Measurements from ENCODE around the gene TNRC18. TPM values are rescaled to one million over a fixed set of nuclear protein-coding genes. Genes with fewer than 3 reads are reported as not detected.

TNRC18 gene
- total RNA-seq, 4 donors from 2014 or later, result 112 to 325 (median 211) TPM

DNA sequence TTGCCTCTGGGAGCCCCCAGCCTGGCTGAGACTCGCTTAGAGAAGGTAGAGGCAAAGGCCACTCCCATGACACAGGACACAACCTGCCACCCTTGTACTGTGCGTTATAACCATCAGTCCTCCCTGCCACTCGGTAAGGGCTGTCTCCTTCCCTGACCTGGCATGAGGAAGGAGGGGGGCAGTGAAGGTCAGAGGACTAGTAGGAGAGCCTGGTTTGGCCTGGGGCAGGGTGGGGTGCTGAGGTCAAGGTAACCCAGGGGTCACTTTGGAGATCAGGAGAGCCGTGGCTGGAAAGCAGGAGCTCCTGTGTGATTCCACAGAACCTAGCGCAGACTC, 6.9 kb upstream of the TNRC18 start:
- peak overlapping the region in 2 of 4 donors; percentile 96 to 98 for H3K27ac ChIP-seq
- peaks cover 0 to 26% (median 13%) of the 10 kb centered on the region in 4 donors for H3K4me1 ChIP-seq
- TF ChIP-seq, protein P1, sequence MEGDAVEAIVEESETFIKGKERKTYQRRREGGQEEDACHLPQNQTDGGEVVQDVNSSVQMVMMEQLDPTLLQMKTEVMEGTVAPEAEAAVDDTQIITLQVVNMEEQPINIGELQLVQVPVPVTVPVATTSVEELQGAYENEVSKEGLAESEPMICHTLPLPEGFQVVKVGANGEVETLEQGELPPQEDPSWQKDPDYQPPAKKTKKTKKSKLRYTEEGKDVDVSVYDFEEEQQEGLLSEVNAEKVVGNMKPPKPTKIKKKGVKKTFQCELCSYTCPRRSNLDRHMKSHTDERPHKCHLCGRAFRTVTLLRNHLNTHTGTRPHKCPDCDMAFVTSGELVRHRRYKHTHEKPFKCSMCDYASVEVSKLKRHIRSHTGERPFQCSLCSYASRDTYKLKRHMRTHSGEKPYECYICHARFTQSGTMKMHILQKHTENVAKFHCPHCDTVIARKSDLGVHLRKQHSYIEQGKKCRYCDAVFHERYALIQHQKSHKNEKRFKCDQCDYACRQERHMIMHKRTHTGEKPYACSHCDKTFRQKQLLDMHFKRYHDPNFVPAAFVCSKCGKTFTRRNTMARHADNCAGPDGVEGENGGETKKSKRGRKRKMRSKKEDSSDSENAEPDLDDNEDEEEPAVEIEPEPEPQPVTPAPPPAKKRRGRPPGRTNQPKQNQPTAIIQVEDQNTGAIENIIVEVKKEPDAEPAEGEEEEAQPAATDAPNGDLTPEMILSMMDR (IDR thresholded peaks at IDR 0.05), result no peak
- TF ChIP-seq POLR2A (IDR thresholded peaks at IDR 0.05), result peak in 1 of 2 donors; percentile 17
- H3K36me3 ChIP-seq, result peaks cover 0 to 5% (median 0%) of the 10 kb centered on the region in 3 donors
- no peaks in the 10 kb centered on the region for H3K27me3 ChIP-seq
- H3K4me3 ChIP-seq, result no peak overlapping the region
- no peak for DNase-seq
- peaks cover 0 to 2% (median 0%) of the 10 kb centered on the region in 4 donors for H3K9me3 ChIP-seq

DNA sequence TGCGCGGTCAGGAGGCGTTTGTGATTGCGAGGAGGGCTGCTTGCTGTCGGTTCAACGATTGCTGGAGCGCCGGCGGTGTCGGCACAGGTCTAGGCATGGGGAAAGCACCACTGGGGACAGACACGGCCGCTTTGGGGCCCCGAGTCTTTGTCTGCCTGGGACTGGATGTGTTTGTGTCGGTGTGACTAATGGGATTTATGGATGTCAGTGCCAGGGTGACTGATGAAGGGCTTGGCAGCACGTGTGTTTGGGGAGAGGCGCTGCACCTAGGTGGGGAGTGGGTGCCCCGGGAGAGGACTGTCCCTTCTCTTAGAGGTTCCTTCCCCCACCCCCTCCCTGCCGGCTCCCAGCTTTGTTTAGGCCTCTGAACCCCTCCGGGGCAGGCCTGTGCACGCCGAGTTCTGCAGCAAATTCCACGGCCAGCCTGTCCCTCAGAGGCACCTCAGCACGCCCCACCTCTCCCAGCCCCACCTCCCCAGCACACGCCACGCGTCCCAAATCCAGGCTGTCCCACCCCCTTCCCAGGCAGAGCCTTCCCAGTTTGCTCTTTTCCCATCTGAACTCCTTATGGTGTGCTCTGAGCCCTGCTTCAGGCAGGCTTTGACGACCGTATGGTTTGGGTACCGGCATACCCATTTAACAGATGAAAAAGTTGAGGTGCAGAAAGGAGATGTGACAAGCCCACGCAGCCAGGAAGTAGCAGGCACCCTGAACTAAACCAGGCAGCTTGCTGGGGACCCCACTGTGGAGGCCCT, 6.4 kb upstream of the TNRC18 start:
- Histone ChIP-seq H3K27me3 (no peaks in the 10 kb centered on the region), H3K4me3 (peak overlapping the region in 3 of 4 donors; percentile 17 to 88 (median 64)), H3K4me1 (peaks cover 0 to 26% (median 14%) of the 10 kb centered on the region in 4 donors), H3K27ac (peak overlapping the region; percentile 80 to 98 (median 96)), H3K9me3 (no peaks in the 10 kb centered on the region), H3K36me3 (peaks cover 0 to 5% (median 0%) of the 10 kb centered on the region in 3 donors)
- peak in 2 of 3 donors; percentile 76 to 78 for DNase-seq
- peak; percentile 47 to 77 for TF ChIP-seq POLR2A (IDR thresholded peaks at IDR 0.05)
- TF ChIP-seq, protein P1 (IDR thresholded peaks at IDR 0.05), result no peak

DNA sequence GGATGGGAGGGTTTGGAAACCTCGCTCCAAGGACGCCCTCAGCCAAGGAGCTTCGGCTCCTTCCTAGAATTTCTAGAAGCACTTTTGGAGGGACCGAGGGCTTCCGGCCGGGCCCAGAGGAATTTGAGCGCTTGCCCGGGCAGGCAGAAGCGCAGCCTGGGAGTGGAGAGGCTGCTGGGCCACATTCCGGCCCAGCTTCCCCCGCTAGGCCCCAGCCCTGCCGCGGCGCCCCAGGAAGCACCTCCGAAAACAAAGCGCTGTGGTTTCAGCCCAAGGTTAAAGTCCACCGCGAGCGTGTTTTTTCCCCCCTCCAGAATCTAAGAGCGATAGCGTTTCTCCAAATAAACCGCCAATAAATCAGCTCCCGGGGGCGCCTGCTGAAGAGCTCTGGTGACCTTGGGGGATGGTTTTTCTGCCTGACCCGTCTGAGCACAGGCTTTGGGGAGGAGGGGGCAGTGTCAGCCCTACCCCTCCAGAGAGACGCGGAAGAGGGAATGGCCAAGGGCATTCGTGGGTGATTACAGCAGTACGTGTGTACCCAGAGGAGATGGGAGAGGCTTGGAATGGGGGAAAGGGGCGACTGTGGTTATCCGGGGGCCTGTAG, 5.7 kb upstream of the TNRC18 start:
- Histone ChIP-seq H3K27ac (peak overlapping the region; percentile 80 to 98 (median 96)), H3K9me3 (no peaks in the 10 kb centered on the region), H3K4me3 (peak overlapping the region; percentile 17 to 88 (median 41)), H3K27me3 (no peaks in the 10 kb centered on the region), H3K36me3 (peaks cover 0 to 5% (median 0%) of the 10 kb centered on the region in 3 donors), H3K4me1 (peaks cover 0 to 26% (median 17%) of the 10 kb centered on the region in 4 donors)
- TF ChIP-seq, protein P1 (IDR thresholded peaks at IDR 0.05), result no peak
- TF ChIP-seq POLR2A (IDR thresholded peaks at IDR 0.05), result peak in 1 of 2 donors; percentile 10
- DNase-seq, result peak in 2 of 3 donors; percentile 69 to 79

DNA sequence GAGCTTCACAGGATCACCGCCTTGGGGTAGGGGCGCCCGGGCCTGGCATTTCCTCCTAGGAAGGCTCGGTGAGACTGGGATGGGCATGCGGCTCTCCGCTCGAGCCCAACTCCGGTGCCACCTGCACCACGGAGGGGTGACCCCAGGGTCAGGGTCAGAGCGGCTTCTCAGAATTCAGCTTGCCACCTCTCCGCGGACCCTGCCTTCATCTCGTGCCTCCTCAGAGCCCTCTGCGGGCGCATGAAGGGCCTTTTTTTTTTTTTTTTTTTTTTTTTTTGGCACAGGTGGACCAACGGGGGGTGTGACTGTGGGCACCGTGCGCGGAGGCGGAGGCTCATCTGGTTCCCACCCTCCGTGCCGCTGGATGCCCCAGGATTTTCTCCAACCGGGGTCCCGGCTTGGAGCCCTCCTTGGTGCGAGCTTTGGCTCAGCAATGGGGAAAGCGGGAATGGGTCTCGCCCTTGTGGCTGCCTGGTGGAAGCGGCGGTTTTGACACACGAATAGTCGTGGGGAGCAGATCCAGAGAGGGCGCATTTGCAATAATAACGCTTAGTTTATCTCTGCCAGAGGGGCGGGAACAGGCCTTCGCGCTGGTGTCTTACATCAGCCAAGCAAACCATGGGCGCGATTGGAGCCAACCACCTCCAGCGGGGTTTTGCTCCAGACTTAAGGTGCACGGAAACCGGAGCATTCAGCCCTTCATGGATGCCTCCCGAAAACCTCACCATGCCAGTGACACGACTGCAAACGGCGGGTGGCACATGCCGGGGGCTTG, 5.0 kb upstream of the TNRC18 start:
- H3K27ac ChIP-seq, result peak overlapping the region; percentile 80 to 98 (median 96)
- TF ChIP-seq, protein P1 (IDR thresholded peaks at IDR 0.05), result peak in 3 of 6 experiments; percentile 13 to 27 (median 26)
- TF ChIP-seq POLR2A (IDR thresholded peaks at IDR 0.05), result peak in 1 of 2 donors; percentile 42
- H3K27me3 ChIP-seq, result no peaks in the 10 kb centered on the region
- peaks cover 0 to 31% (median 17%) of the 10 kb centered on the region in 4 donors for H3K4me1 ChIP-seq
- H3K4me3 ChIP-seq, result peak overlapping the region; percentile 64 to 88 (median 70)
- H3K9me3 ChIP-seq, result no peaks in the 10 kb centered on the region
- peak in 2 of 3 donors; percentile 77 to 81 for DNase-seq
- peaks cover 0 to 5% (median 0%) of the 10 kb centered on the region in 3 donors for H3K36me3 ChIP-seq

DNA sequence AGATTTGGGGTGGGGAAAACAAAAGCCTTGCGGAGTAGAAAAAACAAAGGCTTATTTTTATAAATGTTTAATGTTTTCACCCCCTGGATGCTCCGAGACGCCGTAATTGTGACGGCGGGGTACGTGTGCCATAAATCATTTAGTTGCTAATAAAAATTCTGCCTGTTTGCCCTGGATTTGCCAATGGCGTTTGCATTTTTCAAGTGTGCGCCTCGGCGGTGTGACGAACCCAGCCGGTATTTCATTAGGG, 2.5 kb upstream of the TNRC18 start:
- TF ChIP-seq, protein P1 (IDR thresholded peaks at IDR 0.05), result no peak
- no peak for TF ChIP-seq POLR2A (IDR thresholded peaks at IDR 0.05)
- Histone ChIP-seq H3K27ac (peak overlapping the region; percentile 80 to 98 (median 96)), H3K27me3 (no peaks in the 10 kb centered on the region), H3K4me1 (peaks cover 0 to 54% (median 23%) of the 10 kb centered on the region in 4 donors), H3K36me3 (no peaks in the 10 kb centered on the region), H3K9me3 (no peaks in the 10 kb centered on the region), H3K4me3 (peak overlapping the region; percentile 64 to 88 (median 70))
- DNase-seq, result no peak

All from Peyer's patch (tissue), 4 donors.